Measurements from ENCODE around the gene SARDH.

SARDH gene

DNA sequence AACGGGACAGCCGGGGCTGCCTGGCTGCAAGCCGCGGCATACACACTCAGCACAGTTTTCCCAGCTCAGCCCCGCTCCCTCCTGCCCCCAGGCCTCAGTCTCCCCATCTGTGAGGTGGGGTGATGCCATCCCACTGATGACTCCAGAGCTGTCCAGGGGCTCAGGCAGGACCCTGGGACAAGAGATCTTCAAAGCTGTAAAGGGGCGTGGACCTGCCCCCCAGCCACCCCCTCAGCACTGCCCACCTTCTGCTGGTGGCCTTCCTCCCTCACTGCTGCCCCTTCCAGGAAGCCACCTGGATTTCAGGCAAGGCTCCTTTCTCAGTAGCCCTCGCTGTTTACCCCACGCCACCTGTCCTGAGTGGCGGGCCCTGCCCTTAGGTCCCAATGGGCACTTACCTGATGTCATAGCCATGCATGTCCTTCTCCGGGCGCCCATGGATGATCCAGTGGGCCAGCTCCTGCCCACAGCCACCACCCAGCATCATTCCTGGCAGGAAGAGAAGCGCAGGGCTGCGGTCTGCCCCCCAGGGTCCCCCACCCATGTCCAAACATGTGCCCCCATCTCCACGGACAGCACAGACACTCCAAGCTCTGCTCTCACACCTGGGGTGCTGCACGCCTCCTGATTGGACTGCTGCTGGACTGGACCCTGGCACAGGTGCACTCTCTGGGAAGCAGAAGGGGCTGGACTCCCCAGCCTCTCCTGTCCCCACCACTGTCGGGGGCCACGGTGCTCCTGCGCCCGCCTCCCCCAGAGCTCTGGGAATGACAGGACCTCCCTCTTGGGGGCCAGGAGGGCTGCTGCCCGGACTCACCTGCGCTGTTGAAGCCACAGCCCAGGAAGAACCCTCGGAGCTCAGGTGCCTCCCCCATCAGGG is 25.7 kb downstream of the SARDH start:
- DNase-seq: no peak

DNA sequence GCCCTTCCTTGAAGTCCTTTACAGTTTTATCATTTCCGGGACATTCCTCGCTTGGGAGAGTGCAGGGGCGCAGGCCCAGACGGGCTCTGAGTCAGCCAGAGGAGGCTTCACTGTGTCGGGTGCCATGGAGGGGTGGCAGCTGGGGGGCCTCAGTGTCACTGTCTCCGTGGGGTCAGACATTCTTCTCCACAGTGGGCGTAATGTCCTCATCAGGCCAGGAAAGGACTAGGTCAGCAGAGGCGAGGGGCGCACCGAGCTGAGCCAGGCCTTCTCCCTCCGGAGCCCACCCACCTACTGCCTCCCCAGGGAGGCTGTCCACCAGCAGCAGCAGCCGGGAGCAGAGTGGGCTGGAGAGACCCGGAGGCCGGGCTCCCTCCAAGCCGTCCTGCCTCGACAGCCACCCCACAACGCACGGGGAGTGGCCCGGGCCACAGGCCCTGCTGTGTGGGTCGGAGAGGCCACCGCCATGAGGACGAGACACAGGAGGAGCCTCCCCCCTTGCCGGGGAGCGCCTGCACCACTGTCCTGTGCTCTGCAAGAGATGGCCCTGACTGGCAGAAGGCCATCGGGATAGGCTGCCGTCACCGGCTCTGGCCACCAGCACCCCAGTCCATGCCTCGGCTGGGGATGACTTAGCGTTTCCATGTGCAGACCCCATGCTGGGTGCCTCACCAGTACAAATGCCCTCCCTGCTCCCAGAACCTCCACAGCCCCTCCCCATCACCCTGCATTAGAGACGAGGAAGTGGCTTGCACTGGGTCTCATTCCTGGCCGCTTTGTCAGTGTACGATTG is 26.5 kb downstream of the SARDH start:
- DNase-seq: no peak

DNA sequence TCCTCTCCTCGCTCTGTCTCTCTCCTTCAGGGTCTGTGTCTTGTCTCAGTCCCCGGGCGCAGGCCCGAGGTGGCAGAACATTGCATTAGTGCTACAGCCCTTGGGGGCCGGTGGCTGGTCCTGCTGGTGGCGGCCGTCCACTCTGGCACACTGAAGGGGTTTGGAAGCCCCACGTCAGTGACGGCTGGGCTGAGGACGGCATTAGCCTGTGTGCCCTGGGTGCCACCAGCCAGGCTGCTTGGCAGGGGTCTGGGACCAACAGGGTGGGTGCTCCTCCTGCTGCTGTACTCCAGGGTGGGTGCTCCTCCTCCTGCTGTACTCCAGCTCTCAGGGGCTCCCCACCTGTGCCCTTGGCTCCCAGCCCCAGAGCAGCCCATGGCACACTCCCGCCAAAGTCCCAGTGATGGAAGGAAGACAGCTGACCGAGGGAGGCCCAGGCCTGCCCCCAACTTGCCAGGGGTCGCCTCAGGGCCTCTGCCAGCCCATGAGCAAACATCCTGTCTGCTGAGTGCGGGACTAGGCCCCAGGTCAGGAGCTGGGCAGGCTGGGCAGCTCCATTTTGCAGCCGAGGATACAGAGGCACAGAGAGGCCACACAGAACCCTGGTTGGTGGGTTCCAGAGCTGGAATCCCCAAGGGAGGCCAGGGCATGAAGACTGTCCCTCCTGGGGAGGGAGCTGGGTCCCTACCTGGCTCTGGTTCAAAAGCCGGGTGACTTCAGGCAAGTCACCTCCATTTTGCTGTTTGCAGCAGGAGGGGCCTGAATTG is 27.3 kb downstream of the SARDH start:
- no peak for DNase-seq

- no peak for DNase-seq
Observed at GRCh38 chr9:133709691-133710571, 28.2 kb downstream of the SARDH start.

- no peak for DNase-seq
Observed at GRCh38 chr9:133709015-133709611, 29.0 kb downstream of the SARDH start.

GRCh38 chr9:133708246-133709014 is 29.7 kb downstream of the SARDH start:
- DNase-seq: no peak

DNA sequence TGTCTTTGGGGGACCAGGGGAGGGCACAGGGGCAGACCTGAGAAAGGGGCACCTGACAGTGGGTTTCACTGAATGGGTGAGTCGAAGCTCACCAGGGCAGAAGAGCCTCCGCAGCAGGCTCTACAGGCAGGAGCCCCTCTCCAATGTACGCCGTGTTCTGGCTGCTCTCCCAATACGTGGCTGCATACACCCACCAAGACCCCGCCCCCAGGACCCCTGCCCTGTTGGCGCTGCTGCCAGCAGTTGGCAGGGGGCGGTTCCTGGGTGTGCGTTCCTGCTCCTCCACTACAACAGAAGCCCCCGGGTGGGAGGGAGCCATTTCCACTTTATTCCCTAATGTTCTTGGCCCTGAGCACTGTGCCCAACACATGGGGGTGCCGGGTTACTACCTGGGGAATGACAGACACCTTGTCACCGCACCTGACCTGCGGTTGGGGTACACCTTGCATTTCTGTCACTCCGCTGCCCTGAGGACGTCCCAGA is 30.3 kb downstream of the SARDH start:
- DNase-seq: no peak

DNA sequence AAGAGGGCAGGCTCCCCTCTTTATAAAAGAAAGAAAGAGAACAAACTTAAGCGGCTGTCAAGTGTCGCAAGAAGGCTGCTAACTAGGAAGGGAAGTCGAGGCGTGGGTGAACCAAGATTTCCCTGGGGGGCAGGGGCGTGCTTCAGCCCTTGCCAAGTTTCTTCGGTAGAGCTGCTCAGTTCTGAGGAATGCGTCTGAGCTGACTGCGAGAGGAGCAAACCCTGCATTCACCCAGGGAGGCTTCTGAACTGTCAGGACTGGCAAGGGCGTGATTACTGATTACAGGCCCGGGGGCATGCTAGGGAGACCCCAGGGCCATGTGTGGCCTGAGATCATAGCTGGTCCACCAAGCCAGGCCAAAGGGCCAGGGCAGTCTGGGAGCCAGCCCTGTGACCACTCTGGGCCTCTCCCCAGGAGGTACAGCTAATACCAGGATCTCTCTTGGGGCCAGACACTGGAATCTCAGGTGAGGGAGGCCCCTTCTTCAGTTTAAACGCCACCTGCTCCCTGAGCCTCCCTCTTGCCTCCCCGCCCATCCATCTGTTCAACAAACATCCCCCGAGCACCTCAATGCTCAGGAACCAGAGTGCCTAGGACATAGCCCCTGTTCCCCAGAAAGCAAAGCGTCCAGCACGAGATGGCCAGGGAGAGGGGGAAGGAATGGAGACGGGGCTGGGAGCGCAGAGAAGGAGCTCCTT is 30.9 kb downstream of the SARDH start:
- DNase-seq: no peak

GRCh38 chr9:133706307-133707050 is 31.7 kb downstream of the SARDH start:
- no peak for DNase-seq

DNA sequence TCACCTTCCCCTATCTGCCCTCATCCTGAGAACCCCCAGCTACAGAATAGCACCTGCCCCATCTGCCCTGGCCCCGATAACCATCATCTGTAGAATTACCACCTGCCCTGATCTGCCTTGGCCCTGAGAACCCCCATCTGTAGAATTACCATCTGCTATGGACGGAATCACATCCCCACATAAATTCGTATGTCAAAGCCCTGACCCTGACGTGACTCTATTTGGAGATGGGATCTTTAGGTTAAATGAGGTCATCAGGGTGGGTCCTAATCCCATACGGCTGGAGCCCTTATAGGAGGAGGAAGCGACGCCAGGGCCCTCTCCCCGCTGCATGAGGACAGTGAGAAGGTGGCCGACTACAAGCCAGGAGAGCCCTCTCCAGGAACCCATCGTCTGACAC is 32.6 kb downstream of the SARDH start:
- no peak for DNase-seq

GRCh38 chr9:133704711-133705181 is 33.4 kb downstream of the SARDH start:
- DNase-seq: no peak

DNA sequence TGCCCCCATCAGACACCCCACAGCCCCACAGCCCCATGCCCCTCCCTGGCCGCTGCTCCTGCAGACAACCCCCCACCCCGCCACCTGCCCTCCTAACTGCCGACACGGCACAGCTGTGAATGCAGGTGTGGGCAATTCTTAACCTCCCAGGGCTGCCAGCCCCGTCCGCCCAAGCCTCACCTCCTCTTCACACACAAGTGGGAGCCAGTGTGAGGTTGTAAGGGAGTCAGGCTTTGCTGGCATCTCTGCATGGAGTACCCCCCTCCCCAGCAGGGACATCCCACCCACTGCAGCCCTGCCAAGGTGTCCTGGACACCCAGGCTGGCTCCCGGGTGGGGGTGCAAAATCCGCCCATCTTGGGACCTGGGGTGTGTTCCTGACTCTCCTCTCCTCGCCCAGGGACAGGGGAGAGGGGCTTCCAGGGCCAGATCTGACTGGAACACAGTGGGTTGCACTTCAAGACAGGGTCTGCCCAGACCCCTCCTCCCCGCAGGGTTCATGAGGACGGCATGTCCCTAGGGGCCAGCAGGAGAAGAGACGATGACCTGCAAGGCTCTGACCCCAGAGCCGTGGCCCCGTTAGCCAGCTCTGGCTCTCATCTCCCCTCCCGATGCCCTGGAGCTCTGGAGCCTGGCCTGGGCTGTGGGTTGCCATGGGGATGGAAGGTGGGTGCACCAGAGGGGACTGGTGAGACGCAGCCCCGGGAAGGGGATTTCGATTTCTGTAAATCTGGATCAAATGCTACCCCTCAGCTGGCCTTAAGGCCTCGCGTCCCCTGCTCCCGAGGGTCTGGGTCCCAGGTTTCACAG is 34.4 kb downstream of the SARDH start:
- DNase-seq: no peak

GRCh38 chr9:133702798-133703590 is 35.2 kb downstream of the SARDH start:
- DNase-seq: no peak

DNA sequence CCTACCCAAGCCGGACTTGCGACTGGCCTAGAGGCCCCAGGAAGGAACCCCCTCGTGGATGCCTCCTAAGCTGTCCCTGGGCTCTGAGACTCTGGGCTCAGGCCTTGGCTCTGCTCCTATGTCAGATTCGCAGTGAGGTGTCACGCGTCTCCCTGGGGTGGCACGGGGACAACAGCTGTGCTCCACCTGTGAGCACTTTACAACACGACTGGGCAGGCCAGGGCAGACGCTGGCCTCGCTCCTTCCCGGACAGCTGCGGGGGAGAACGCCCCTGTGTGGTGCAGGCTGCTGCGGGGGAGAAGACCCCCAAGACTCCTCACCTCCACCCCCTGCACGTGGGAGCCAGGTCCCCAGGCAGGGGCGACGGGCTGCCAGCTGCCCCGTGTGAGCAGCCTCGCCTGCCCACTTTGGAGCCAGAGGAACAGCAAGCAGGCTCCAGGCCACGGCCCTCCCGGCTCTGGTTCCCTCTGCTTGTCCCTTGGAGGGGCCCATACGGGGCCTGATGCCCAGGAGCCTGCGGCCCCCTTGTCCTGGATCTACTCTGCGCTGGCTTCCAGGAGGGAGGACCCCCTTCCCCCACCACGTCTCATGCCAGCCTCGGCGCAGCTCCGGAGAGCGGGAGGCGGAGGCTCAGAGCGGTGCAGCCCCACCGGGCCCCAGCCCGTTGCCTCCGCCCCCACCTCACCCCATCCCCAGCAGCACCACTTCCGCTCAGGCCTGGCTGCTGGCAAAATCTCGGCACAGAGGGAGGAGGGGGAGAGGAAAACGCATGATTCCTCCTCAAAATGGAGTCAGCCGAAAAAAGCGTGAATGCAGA is 36.0 kb downstream of the SARDH start:
- no peak for DNase-seq

GRCh38 chr9:133701321-133701980 is 36.7 kb downstream of the SARDH start:
- DNase-seq: no peak

DNA sequence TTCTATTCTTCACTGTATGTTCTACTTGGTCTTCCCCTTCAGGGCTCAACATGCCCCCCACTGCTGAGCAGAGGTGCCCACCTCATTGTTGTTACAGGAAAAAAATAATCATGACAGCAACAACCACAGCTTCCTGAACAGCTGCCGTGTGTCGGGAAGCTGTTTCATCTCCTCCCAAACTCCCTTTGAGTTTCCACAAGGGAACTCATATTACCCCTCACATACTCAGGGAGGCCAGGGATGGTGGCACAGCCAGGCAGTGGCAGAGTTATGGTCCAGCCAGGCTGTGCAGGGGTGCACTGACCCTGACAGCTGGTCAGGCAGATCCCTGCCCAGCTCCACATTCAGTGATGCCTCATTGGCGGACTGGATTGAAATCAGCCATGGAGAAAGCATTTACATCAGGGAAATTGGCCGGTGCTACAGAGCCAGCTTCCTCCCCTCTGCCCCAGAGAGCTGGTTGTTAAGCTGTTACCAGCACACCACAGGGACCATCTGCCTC is 37.3 kb downstream of the SARDH start:
- no peak for DNase-seq
